ENCODE measurements around the gene C12orf56. TPM values are rescaled to one million over a fixed set of nuclear protein-coding genes. Genes with fewer than 3 reads are reported as not detected.
"Not testable (repeated sequence)": the region's sequence is repeated elsewhere in the genome, so short reads cannot be mapped to it uniquely, and the experiment has no call there.

The C12orf56 gene
- total RNA-seq, 1 experiment from 2014 or later: not detected

GRCh38 chr12:64319540-64320225 lies 70.9 kb downstream of the C12orf56 start:
- not testable (repeated sequence) for H3K9me3 ChIP-seq (ENCODE audit: low read length); H3K79me2 ChIP-seq (ENCODE audit: low read length); H4K20me1 ChIP-seq (ENCODE audit: insufficient read depth, low read depth, low read length); H3K9me2 ChIP-seq (replicated peaks; ENCODE audit: insufficient read depth, low read length); H3K36me3 ChIP-seq (ENCODE audit: insufficient read depth, low read length); H3K4me2 ChIP-seq (ENCODE audit: low read depth, low read length, poor library complexity, severe bottlenecking); H2AFZ ChIP-seq (ENCODE audit: low read length); H3K4me3 ChIP-seq (ENCODE audit: low read length); H3K9ac ChIP-seq (ENCODE audit: low read length); H3K27me3 ChIP-seq (ENCODE audit: low read length); DNase-seq; H3K27ac ChIP-seq (ENCODE audit: low read length); H3K4me1 ChIP-seq (ENCODE audit: low read length)

GRCh38 chr12:64318605-64319004 lies 72.0 kb downstream of the C12orf56 start:
- H3K36me3 ChIP-seq (ENCODE audit: insufficient read depth, low read length): no peaks in the 10 kb centered on the region
- H3K9ac ChIP-seq (ENCODE audit: low read length): no peak overlapping the region
- no peaks in the 10 kb centered on the region for H4K20me1 ChIP-seq (ENCODE audit: insufficient read depth, low read depth, low read length)
- H3K4me2 ChIP-seq (ENCODE audit: low read depth, low read length, poor library complexity, severe bottlenecking): no peak overlapping the region
- no peak for DNase-seq
- no peaks in the 10 kb centered on the region for H3K4me1 ChIP-seq (ENCODE audit: low read length)
- H3K79me2 ChIP-seq (ENCODE audit: low read length): no peaks in the 10 kb centered on the region
- no peak overlapping the region for H2AFZ ChIP-seq (ENCODE audit: low read length)
- H3K27me3 ChIP-seq (ENCODE audit: low read length): no peaks in the 10 kb centered on the region
- H3K9me2 ChIP-seq (replicated peaks; ENCODE audit: insufficient read depth, low read length): no peaks in the 10 kb centered on the region
- no peaks in the 10 kb centered on the region for H3K9me3 ChIP-seq (ENCODE audit: low read length)
- H3K4me3 ChIP-seq (ENCODE audit: low read length): no peak overlapping the region
- H3K27ac ChIP-seq (ENCODE audit: low read length): no peak overlapping the region

- no peak overlapping the region for H3K4me2 ChIP-seq (ENCODE audit: low read depth, low read length, poor library complexity, severe bottlenecking)
- no peaks in the 10 kb centered on the region for H3K79me2 ChIP-seq (ENCODE audit: low read length)
- no peaks in the 10 kb centered on the region for H3K9me2 ChIP-seq (replicated peaks; ENCODE audit: insufficient read depth, low read length)
- H2AFZ ChIP-seq (ENCODE audit: low read length): no peak overlapping the region
- H3K27ac ChIP-seq (ENCODE audit: low read length): no peak overlapping the region
- H3K4me3 ChIP-seq (ENCODE audit: low read length): no peak overlapping the region
- DNase-seq: no peak
- H3K36me3 ChIP-seq (ENCODE audit: insufficient read depth, low read length): no peaks in the 10 kb centered on the region
- H3K9me3 ChIP-seq (ENCODE audit: low read length): no peaks in the 10 kb centered on the region
- H3K9ac ChIP-seq (ENCODE audit: low read length): no peak overlapping the region
- H4K20me1 ChIP-seq (ENCODE audit: insufficient read depth, low read depth, low read length): no peaks in the 10 kb centered on the region
- H3K4me1 ChIP-seq (ENCODE audit: low read length): no peaks in the 10 kb centered on the region
- no peaks in the 10 kb centered on the region for H3K27me3 ChIP-seq (ENCODE audit: low read length)
These were observed 78.7 kb downstream of the C12orf56 start for GRCh38 chr12:64311877-64312276.

- Histone ChIP-seq H3K36me3 (ENCODE audit: insufficient read depth, low read length) (no peaks in the 10 kb centered on the region), H3K9me3 (ENCODE audit: low read length) (no peaks in the 10 kb centered on the region), H3K27me3 (ENCODE audit: low read length) (no peaks in the 10 kb centered on the region), H3K4me3 (ENCODE audit: low read length) (no peak overlapping the region), H3K4me1 (ENCODE audit: low read length) (peaks cover 6% of the 10 kb centered on the region), H2AFZ (ENCODE audit: low read length) (no peak overlapping the region), H4K20me1 (ENCODE audit: insufficient read depth, low read depth, low read length) (no peaks in the 10 kb centered on the region), H3K79me2 (ENCODE audit: low read length) (no peaks in the 10 kb centered on the region), H3K9me2 (replicated peaks; ENCODE audit: insufficient read depth, low read length) (no peaks in the 10 kb centered on the region), H3K9ac (ENCODE audit: low read length) (no peak overlapping the region), H3K27ac (ENCODE audit: low read length) (no peak overlapping the region), H3K4me2 (ENCODE audit: low read depth, low read length, poor library complexity, severe bottlenecking) (no peak overlapping the region)
- no peak for DNase-seq
These were observed 86.0 kb downstream of the C12orf56 start for GRCh38 chr12:64304571-64304970.

- H3K4me1 ChIP-seq (ENCODE audit: low read length): peaks cover 10% of the 10 kb centered on the region
These were observed 90.9 kb downstream of the C12orf56 start for GRCh38 chr12:64299628-64300027.

DNA sequence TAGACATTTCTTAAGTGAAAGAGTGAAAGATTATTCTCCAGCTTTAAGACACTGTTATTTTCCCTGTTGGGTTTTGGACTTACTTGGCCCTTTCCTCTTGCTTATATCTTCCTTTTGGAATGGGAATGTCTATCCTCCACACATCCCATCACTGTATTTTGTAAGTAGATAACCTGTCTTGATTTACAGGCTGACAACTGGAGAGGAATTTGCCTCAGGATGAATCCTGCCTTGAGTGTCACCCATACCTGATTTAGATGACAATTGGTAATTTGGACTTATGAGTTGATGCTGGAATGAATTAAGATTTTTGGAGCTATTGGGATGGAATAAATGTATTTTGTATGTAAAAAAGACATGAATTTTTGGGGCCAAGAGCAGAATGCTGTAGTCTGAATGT lies 94.3 kb downstream of the C12orf56 start:
- peaks cover 10% of the 10 kb centered on the region for H3K4me1 ChIP-seq (ENCODE audit: low read length)
- no peak overlapping the region for H3K4me3 ChIP-seq (ENCODE audit: low read length)
- no peaks in the 10 kb centered on the region for H4K20me1 ChIP-seq (ENCODE audit: insufficient read depth, low read depth, low read length)
- no peak overlapping the region for H3K9ac ChIP-seq (ENCODE audit: low read length)
- H3K79me2 ChIP-seq (ENCODE audit: low read length): no peaks in the 10 kb centered on the region
- H3K4me2 ChIP-seq (ENCODE audit: low read depth, low read length, poor library complexity, severe bottlenecking): no peak overlapping the region
- no peaks in the 10 kb centered on the region for H3K9me3 ChIP-seq (ENCODE audit: low read length)
- H3K27me3 ChIP-seq (ENCODE audit: low read length): no peaks in the 10 kb centered on the region
- H3K36me3 ChIP-seq (ENCODE audit: insufficient read depth, low read length): no peaks in the 10 kb centered on the region
- no peak overlapping the region for H2AFZ ChIP-seq (ENCODE audit: low read length)
- DNase-seq: no peak
- no peak overlapping the region for H3K27ac ChIP-seq (ENCODE audit: low read length)
- H3K9me2 ChIP-seq (replicated peaks; ENCODE audit: insufficient read depth, low read length): no peaks in the 10 kb centered on the region

More at GRCh38 chr12:64299628-64300027, 90.9 kb downstream of the C12orf56 start:
- H3K4me3 ChIP-seq (ENCODE audit: low read length): no peak overlapping the region
- H4K20me1 ChIP-seq (ENCODE audit: insufficient read depth, low read depth, low read length): no peaks in the 10 kb centered on the region
- no peak overlapping the region for H3K4me2 ChIP-seq (ENCODE audit: low read depth, low read length, poor library complexity, severe bottlenecking)
- H3K27ac ChIP-seq (ENCODE audit: low read length): no peak overlapping the region
- no peaks in the 10 kb centered on the region for H3K9me3 ChIP-seq (ENCODE audit: low read length)
- H2AFZ ChIP-seq (ENCODE audit: low read length): no peak overlapping the region
- no peaks in the 10 kb centered on the region for H3K27me3 ChIP-seq (ENCODE audit: low read length)
- no peak overlapping the region for H3K9ac ChIP-seq (ENCODE audit: low read length)
- no peak for DNase-seq
- no peaks in the 10 kb centered on the region for H3K79me2 ChIP-seq (ENCODE audit: low read length)
- H3K9me2 ChIP-seq (replicated peaks; ENCODE audit: insufficient read depth, low read length): no peaks in the 10 kb centered on the region
- no peaks in the 10 kb centered on the region for H3K36me3 ChIP-seq (ENCODE audit: insufficient read depth, low read length)

DNA sequence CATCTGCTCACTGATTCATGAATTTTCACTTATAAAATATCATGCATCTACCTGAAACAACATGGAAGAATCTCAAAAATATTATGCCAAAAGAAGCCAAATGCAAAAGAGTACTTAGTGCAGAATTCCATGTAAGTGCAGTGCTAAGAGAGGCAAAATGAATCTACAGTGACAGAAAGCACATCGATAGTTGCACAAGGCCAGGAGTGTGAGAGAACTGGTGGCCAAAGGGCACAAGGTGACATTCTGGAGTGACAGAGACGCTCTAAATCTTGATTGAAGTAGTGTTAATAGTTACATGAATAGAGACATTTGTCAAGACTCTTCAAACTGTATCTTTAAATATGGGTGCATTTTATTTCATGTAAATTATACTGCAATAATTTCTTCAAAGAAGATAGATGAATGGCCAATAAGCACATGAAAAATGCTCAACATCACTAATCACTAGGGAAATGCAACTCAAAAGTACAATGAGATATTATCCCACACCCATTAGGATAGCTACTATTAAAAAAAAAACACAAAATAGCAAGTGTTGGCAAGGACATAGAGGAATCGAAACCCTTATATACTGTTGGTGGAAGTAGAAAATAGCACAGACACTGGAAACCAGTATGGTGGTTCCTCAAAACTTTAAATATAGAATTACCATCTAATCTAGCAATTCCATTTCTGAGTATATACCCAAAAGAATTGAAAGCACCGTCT lies 96.7 kb downstream of the C12orf56 start:
- DNase-seq: no peak
- Histone ChIP-seq H4K20me1 (ENCODE audit: insufficient read depth, low read depth, low read length) (no peaks in the 10 kb centered on the region), H3K4me1 (ENCODE audit: low read length) (no peaks in the 10 kb centered on the region), H3K4me3 (ENCODE audit: low read length) (no peak overlapping the region), H3K27ac (ENCODE audit: low read length) (no peak overlapping the region), H3K36me3 (ENCODE audit: insufficient read depth, low read length) (no peaks in the 10 kb centered on the region), H3K27me3 (ENCODE audit: low read length) (no peaks in the 10 kb centered on the region), H2AFZ (ENCODE audit: low read length) (no peak overlapping the region), H3K9me3 (ENCODE audit: low read length) (no peaks in the 10 kb centered on the region), H3K79me2 (ENCODE audit: low read length) (no peaks in the 10 kb centered on the region), H3K9ac (ENCODE audit: low read length) (no peak overlapping the region), H3K9me2 (replicated peaks; ENCODE audit: insufficient read depth, low read length) (no peaks in the 10 kb centered on the region), H3K4me2 (ENCODE audit: low read depth, low read length, poor library complexity, severe bottlenecking) (no peak overlapping the region)

DNA sequence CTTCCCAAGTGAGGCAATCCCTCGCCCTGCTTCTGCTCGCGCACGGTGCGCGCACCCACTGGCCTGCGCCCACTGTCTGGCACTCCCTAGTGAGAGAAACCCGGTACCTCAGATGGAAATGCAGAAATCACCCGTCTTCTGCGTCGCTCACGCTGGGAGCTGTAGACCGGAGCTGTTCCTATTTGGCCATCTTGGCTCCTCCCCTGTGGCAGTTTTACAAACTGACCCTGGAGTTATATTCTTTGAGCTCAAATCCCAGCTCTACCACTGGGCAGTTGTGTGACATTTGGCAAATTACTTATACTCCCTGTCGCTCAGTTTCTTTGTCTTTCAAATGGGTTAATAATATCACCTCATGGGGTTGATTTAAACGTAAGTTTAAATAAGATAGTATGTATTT lies 97.4 kb downstream of the C12orf56 start:
- not testable (repeated sequence) for H3K27ac ChIP-seq (ENCODE audit: low read length); H3K9ac ChIP-seq (ENCODE audit: low read length); H3K36me3 ChIP-seq (ENCODE audit: insufficient read depth, low read length); H3K79me2 ChIP-seq (ENCODE audit: low read length); H4K20me1 ChIP-seq (ENCODE audit: insufficient read depth, low read depth, low read length); DNase-seq; H2AFZ ChIP-seq (ENCODE audit: low read length); H3K9me3 ChIP-seq (ENCODE audit: low read length); H3K9me2 ChIP-seq (replicated peaks; ENCODE audit: insufficient read depth, low read length); H3K4me3 ChIP-seq (ENCODE audit: low read length); H3K4me2 ChIP-seq (ENCODE audit: low read depth, low read length, poor library complexity, severe bottlenecking); H3K27me3 ChIP-seq (ENCODE audit: low read length); H3K4me1 ChIP-seq (ENCODE audit: low read length)
